HCT116 (cell line): Measurements from ENCODE around the gene SERPINA3. TPM values are rescaled to one million over a fixed set of nuclear protein-coding genes. Genes with fewer than 3 reads are reported as not detected.

Source experiments
- ATAC-seq: fragments of 200-7000 bp; cut with Tn5 transposase; 2 replicates; pipeline ENCODE4 v1.9.1; 2020; ENCODE audit warnings: mild to moderate bottlenecking, moderate library complexity
- BruUV-seq: library from RNA; stranded (reverse); fragments of 400-500 nt; replicated peaks from 2 replicates; lab custom pipeline; 2021; lab: Mats Ljungman, UMichigan
- CTCF ChIA-PET: fragments of 300-600 bp; sonication (Branson Sonifier 250); formaldehyde crosslinking; loops from one replicate; lab custom pipeline; 2021; ENCODE audit warnings: antibody characterized with exemption; lab: Charles Lee
- POLR2A ChIA-PET: fragments of 300-600, 350-600 bp; sonication (Branson Sonifier 250); formaldehyde crosslinking; loops from one replicate; lab custom pipeline; 2021; ENCODE audit warnings: antibody characterized with exemption; lab: Charles Lee
- RAD21 ChIA-PET, 2 experiments: fragments of 300-600 bp; sonication (Branson Sonifier 250); formaldehyde crosslinking; loops; one replicate each; lab custom pipeline; 2023; ENCODE audit warnings: low total read pairs in 2 of 2; ENCODE audit not compliant: uncharacterized antibody in 2 of 2, unreplicated experiment in 2 of 2, low non-redundant PET in 1 of 2; lab: Charles Lee
- DNase-seq: peaks from one replicate; pipeline ENCODE4 v3.0.0-alpha.2; 2010; ENCODE audit warnings: low read depth, low spot score
- H2AFZ ChIP-seq: fragments of 200-600 bp; shearing (Covaris generic), sonication (generic); 2 replicates; pipeline ENCODE4 v1.6.1; 2017; ENCODE audit warnings: low read depth, mixed run types, mixed read lengths, antibody characterized with exemption, low read length; ENCODE audit not compliant: poor library complexity, severe bottlenecking
- H3K27ac ChIP-seq: 2 replicates; pipeline ENCODE4 v1.5.1; 2012; ENCODE audit warnings: low read depth, low read length
- H3K27me3 ChIP-seq: fragments of 200-600 bp; sonication (generic); 2 replicates; pipeline ENCODE4 v1.6.1; 2016; ENCODE audit warnings: mixed run types, low read length, mixed read lengths; ENCODE audit not compliant: insufficient read depth
- H3K36me3 ChIP-seq, 2 experiments: fragments of 200-500 bp in 1 of 2; fragments of 200-600 bp in 1 of 2; sonication (Bioruptor generic) in 1 of 2; sonication (generic) in 1 of 2; 2 replicates each; pipeline versions ENCODE4 v1.5.1 to v1.6.1; 2014 to 2016; ENCODE audit warnings: low read length in 2 of 2, inconsistent platforms in 1 of 2, mixed read lengths in 1 of 2, mixed run types in 1 of 2; ENCODE audit not compliant: insufficient read depth in 2 of 2, control insufficient read depth in 1 of 2
- H3K4me1 ChIP-seq, 2 experiments: fragments of 200-600 bp in 1 of 2; sonication (generic) in 1 of 2; 2 replicates each; pipeline versions ENCODE4 v1.5.1 to v1.6.1; 2012 to 2017; ENCODE audit warnings: low read length in 2 of 2, inconsistent platforms in 1 of 2, mild to moderate bottlenecking in 1 of 2, mixed read lengths in 1 of 2, mixed run types in 1 of 2, moderate library complexity in 1 of 2; ENCODE audit not compliant: insufficient read depth in 2 of 2, control insufficient read depth in 1 of 2
- H3K4me2 ChIP-seq: fragments of 200-600 bp; sonication (generic); 2 replicates; pipeline ENCODE4 v1.6.1; 2017; ENCODE audit warnings: mixed run types, low read length, mixed read lengths
- H3K4me3 ChIP-seq, 2 experiments: fragments of 200-600 bp in 1 of 2; sonication (generic) in 1 of 2; replicated peaks in 1 of 2; 2 replicates each; pipeline ENCODE4 v1.5.1; 2011 to 2016; ENCODE audit warnings: low read length in 2 of 2, control low read depth in 1 of 2, low read depth in 1 of 2, mild to moderate bottlenecking in 1 of 2, mixed read lengths in 1 of 2, mixed run types in 1 of 2
- H3K79me2 ChIP-seq: fragments of 200-600 bp; sonication (generic); 2 replicates; pipeline ENCODE4 v1.6.1; 2017; ENCODE audit warnings: mild to moderate bottlenecking, mixed run types, low read length, moderate library complexity, mixed read lengths; ENCODE audit not compliant: insufficient read depth
- H3K9ac ChIP-seq: fragments of 200-600 bp; sonication (generic); 2 replicates; pipeline ENCODE4 v1.6.1; 2016; ENCODE audit warnings: low read length, mixed read lengths
- H3K9me2 ChIP-seq: fragments of 200-600 bp; sonication (generic), shearing (Covaris generic); 2 replicates; pipeline ENCODE4 v1.6.1; 2017; ENCODE audit warnings: mixed run types, mild to moderate bottlenecking, moderate library complexity; ENCODE audit not compliant: insufficient read depth
- H3K9me3 ChIP-seq, 2 experiments: fragments of 200-500 bp in 1 of 2; fragments of 200-600 bp in 1 of 2; sonication (Bioruptor generic) in 1 of 2; sonication (generic) in 1 of 2; 2 replicates each; pipeline ENCODE4 v1.6.1; 2014 to 2017; ENCODE audit warnings: low read length in 2 of 2, mixed read lengths in 2 of 2, inconsistent platforms in 1 of 2, low read depth in 1 of 2, mild to moderate bottlenecking in 1 of 2, mixed run types in 1 of 2, moderate library complexity in 1 of 2; ENCODE audit not compliant: control insufficient read depth in 1 of 2, insufficient read depth in 1 of 2
- H4K20me1 ChIP-seq: fragments of 200-600 bp; sonication (generic), shearing (Covaris generic); 2 replicates; pipeline ENCODE4 v1.6.1; 2017; ENCODE audit warnings: mixed run types, mild to moderate bottlenecking, moderate library complexity; ENCODE audit not compliant: insufficient read depth
- CTCF ChIP-seq, 3 experiments: fragments of 200-600 bp in 1 of 3; sonication (generic) in 1 of 3; IDR thresholded peaks in 2 of 3; conservative IDR thresholded peaks in 1 of 3; 2 replicates each; pipeline ENCODE4 v1.5.1; 2012 to 2017; ENCODE audit warnings: low read depth in 2 of 3, low read length in 2 of 3, antibody characterized with exemption in 1 of 3, borderline replicate concordance in 1 of 3, control low read depth in 1 of 3, mild to moderate bottlenecking in 1 of 3, mixed read lengths in 1 of 3, mixed run types in 1 of 3, moderate library complexity in 1 of 3; ENCODE audit not compliant: insufficient read depth in 1 of 3
- RAD21 ChIP-seq: IDR thresholded peaks from 2 replicates; pipeline ENCODE4 v1.6.1; 2012; ENCODE audit warnings: low read depth, mild to moderate bottlenecking
- SIN3A ChIP-seq: IDR thresholded peaks from 2 replicates; pipeline ENCODE4 v1.6.1; 2012; ENCODE audit warnings: low read depth
- intact Hi-C: fragments of 100-400 bp; cut with micrococcal nuclease; formaldehyde crosslinking; loops from 2 replicates; pipeline ENCODE4 v1.10.0; 2022
- total RNA-seq: library from RNA; stranded (reverse); gene quantifications from one replicate; pipeline ENCODE4 v1.2.1, GENCODE V29; 2021; ENCODE audit not compliant: unreplicated experiment

Gene SERPINA3
- total RNA-seq, 1 experiment from 2014 or later: 4.3 TPM

- peaks cover 24% of the 10 kb centered on the region; the same call in 1 of the 2 replicates for H3K27me3 ChIP-seq
- no peak for TF ChIP-seq SIN3A
- H2AFZ ChIP-seq: no peak overlapping the region
- ChIA-PET RAD21 (no interaction called here), POLR2A (no interaction called here), CTCF (no interaction called here)
- H3K9me2 ChIP-seq: no peaks in the 10 kb centered on the region
- ATAC-seq: no peak
- intact Hi-C loops: no loop called here
- H3K4me1 ChIP-seq: no peaks in the 10 kb centered on the region
- H3K36me3 ChIP-seq: no peaks in the 10 kb centered on the region
- H3K4me2 ChIP-seq: no peak overlapping the region
- no peak overlapping the region for H3K27ac ChIP-seq
- H3K79me2 ChIP-seq: no peaks in the 10 kb centered on the region
- no peaks in the 10 kb centered on the region for H3K9me3 ChIP-seq
- no peak for DNase-seq
- no peaks in the 10 kb centered on the region for H4K20me1 ChIP-seq
- H3K4me3 ChIP-seq: no peak overlapping the region
- BruUV-seq: no TSS peak
- H3K9ac ChIP-seq: no peak overlapping the region
Observed at GRCh38 chr14:94631536-94632304, 19.5 kb downstream of the SERPINA3 start.

GRCh38 chr14:94632305-94632590 is 20.1 kb downstream of the SERPINA3 start:
- Histone ChIP-seq H3K4me2 (no peak overlapping the region), H3K9me3 (no peaks in the 10 kb centered on the region), H2AFZ (no peak overlapping the region), H3K27me3 (peaks cover 24% of the 10 kb centered on the region; the same call in 1 of the 2 replicates), H3K4me3 (no peak overlapping the region), H3K9ac (no peak overlapping the region), H3K27ac (no peak overlapping the region), H4K20me1 (no peaks in the 10 kb centered on the region), H3K79me2 (no peaks in the 10 kb centered on the region), H3K9me2 (no peaks in the 10 kb centered on the region), H3K4me1 (no peaks in the 10 kb centered on the region), H3K36me3 (no peaks in the 10 kb centered on the region)
- intact Hi-C loops: no loop called here
- CTCF ChIA-PET: no interaction called here
- DNase-seq (no peak), ATAC-seq (no peak)
- BruUV-seq: no TSS peak
- POLR2A ChIA-PET: no interaction called here
- RAD21 ChIA-PET: no interaction called here
- TF ChIP-seq RAD21 (no peak), CTCF (IDR thresholded peaks at IDR 0.05 in 2 of 3, conservative IDR thresholded peaks at IDR 0.05 in 1 of 3; ENCODE audit: borderline replicate concordance in 1 of 3, insufficient read depth in 1 of 3, low read depth in 2 of 3, low read length in 2 of 3) (no peak)
